Activated B cell treated with CpG ODN at 0.5 μM for 24 hours (primary cell): ENCODE results near the gene SPTBN5. TPM values are rescaled to one million over a fixed set of nuclear protein-coding genes. Genes with fewer than 3 reads are reported as not detected.

ENCODE experiments used
- ATAC-seq: fragments of 200-7000 bp; cut with Tn5 transposase; one replicate; pipeline ENCODE4 v1.10.0; 2021; ENCODE audit warnings: low read depth, mild to moderate bottlenecking, moderate library complexity
- CTCF ChIA-PET: fragments of 350-600 bp; sonication (Branson Sonifier 250); formaldehyde crosslinking; loops from one replicate; lab custom pipeline; 2021; ENCODE audit warnings: antibody characterized with exemption; lab: Charles Lee
- POLR2A ChIA-PET: fragments of 350-600 bp; sonication (Branson Sonifier 250); formaldehyde crosslinking; loops from one replicate; lab custom pipeline; 2021; ENCODE audit warnings: antibody characterized with exemption; lab: Charles Lee
- DNase-seq: peaks from one replicate; pipeline ENCODE4 v3.0.0; 2022
- H3K27ac Mint-ChIP-seq: one replicate; pipeline ENCODE4 v1.8.0; 2020; ENCODE audit warnings: mixed read lengths
- H3K27me3 Mint-ChIP-seq: one replicate; pipeline ENCODE4 v1.8.0; 2021; ENCODE audit warnings: mixed read lengths
- H3K36me3 Mint-ChIP-seq: one replicate; pipeline ENCODE4 v1.8.0; 2021; ENCODE audit warnings: low read depth, mixed read lengths
- H3K4me1 Mint-ChIP-seq: one replicate; pipeline ENCODE4 v1.8.0; 2021; ENCODE audit warnings: mixed read lengths
- H3K4me3 Mint-ChIP-seq: one replicate; pipeline ENCODE4 v1.8.0; 2020; ENCODE audit warnings: mild to moderate bottlenecking, mixed read lengths
- H3K9me3 Mint-ChIP-seq: one replicate; pipeline ENCODE4 v1.8.0; 2020; ENCODE audit warnings: mixed read lengths
- CTCF ChIP-seq: fragments of 200-600 bp; IDR thresholded peaks from one replicate; pipeline ENCODE4 v1.8.0; 2022; ENCODE audit warnings: antibody characterized with exemption, mild to moderate bottlenecking
- intact Hi-C: fragments of 100-400 bp; cut with micrococcal nuclease; formaldehyde crosslinking; loops from one replicate; pipeline ENCODE4 v1.15.1; 2024
- total RNA-seq: library from RNA; stranded (reverse); gene quantifications from 2 replicates; pipeline ENCODE4 v1.2.3, GENCODE V29; 2022

The SPTBN5 gene
- total RNA-seq, 1 donor from 2014 or later, result 1.1 TPM

DNA sequence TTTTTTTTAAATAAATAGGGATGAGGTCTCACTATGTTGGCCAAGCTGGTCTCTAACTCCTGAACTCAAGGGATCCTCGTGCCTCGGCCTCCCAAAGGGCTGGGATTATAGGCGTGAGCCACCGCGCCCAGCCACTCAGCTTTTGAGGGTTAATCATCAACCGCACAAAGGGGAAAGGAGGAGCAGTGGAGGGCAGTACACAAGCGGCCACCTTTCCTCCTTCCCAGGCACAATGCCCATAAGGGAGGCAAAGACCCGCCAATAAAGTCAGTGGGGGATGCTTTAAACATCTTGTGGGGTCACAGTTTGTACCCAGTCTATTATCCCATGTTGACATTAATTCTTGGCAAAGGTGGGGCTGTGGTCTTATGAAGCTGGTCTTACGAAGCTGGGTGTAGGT is 46.1 kb upstream of the SPTBN5 start:
- ATAC-seq (no peak), DNase-seq (no peak)
- TF ChIP-seq CTCF, result no peak
- Mint-ChIP-seq H3K4me1 (peaks cover 28% of the 10 kb centered on the region), H3K36me3 (peaks cover 37% of the 10 kb centered on the region), H3K27ac (no peak overlapping the region), H3K4me3 (no peak overlapping the region), H3K9me3 (no peaks in the 10 kb centered on the region), H3K27me3 (no peaks in the 10 kb centered on the region)
- ChIA-PET CTCF (interaction anchor here (2.3 kb wide), 1 partner anchor 35 kb away, joined by 6 read pairs; no protein-coding TSS in a partner anchor), POLR2A (interaction anchor here (0.5 kb wide), 1 partner anchor 23 kb away, joined by 3 read pairs; no protein-coding TSS in a partner anchor)
- intact Hi-C loops, result no loop called here

- ChIA-PET POLR2A (interaction anchor here (1.0 to 1.8 kb wide), 3 partner anchors 8 to 33 kb away, joined by 3 to 4 read pairs (median 4); no protein-coding TSS in a partner anchor), CTCF (interaction anchor here (0.8 to 2.3 kb wide), 3 partner anchors 33 to 165 kb away, joined by 3 to 10 read pairs (median 3); no protein-coding TSS in a partner anchor)
- no peaks in the 10 kb centered on the region for H3K9me3 Mint-ChIP-seq
- peaks cover 34% of the 10 kb centered on the region for H3K36me3 Mint-ChIP-seq
- ATAC-seq (no peak), DNase-seq (no peak)
- H3K4me1 Mint-ChIP-seq, result peaks cover 50% of the 10 kb centered on the region
- H3K4me3 Mint-ChIP-seq, result no peak overlapping the region
- H3K27me3 Mint-ChIP-seq, result no peaks in the 10 kb centered on the region
- H3K27ac Mint-ChIP-seq, result peak overlapping the region; percentile 90
- TF ChIP-seq CTCF, result no peak
- intact Hi-C loops, result loop anchor here (2.0 kb wide), 1 partner anchor 33 kb away; no protein-coding TSS in a partner anchor
Observed at GRCh38 chr15:41937568-41937923, 43.7 kb upstream of the SPTBN5 start.

- ATAC-seq (peak; percentile 65), DNase-seq (no peak)
- no peak for TF ChIP-seq CTCF
- H3K36me3 Mint-ChIP-seq, result peaks cover 29% of the 10 kb centered on the region
- H3K9me3 Mint-ChIP-seq, result no peaks in the 10 kb centered on the region
- peaks cover 55% of the 10 kb centered on the region for H3K4me1 Mint-ChIP-seq
- intact Hi-C loops, result loop anchor here (2.0 kb wide), 1 partner anchor 32 kb away; no protein-coding TSS in a partner anchor
- H3K27me3 Mint-ChIP-seq, result no peaks in the 10 kb centered on the region
- H3K27ac Mint-ChIP-seq, result peak overlapping the region; percentile 90
- no peak overlapping the region for H3K4me3 Mint-ChIP-seq
- ChIA-PET CTCF (interaction anchor here (0.7 to 2.3 kb wide), 5 partner anchors 32 to 165 kb away, joined by 3 to 10 read pairs (median 4); partner anchors contain the start of gene MAPKBP1), POLR2A (interaction anchor here (0.8 to 1.8 kb wide), 8 partner anchors 8 to 336 kb away, joined by 3 to 4 read pairs (median 3); partner anchors contain the start of genes EHD4, GANC, MAPKBP1 and TMEM87A)
Observed at GRCh38 chr15:41936649-41937567, 43.1 kb upstream of the SPTBN5 start.

DNA sequence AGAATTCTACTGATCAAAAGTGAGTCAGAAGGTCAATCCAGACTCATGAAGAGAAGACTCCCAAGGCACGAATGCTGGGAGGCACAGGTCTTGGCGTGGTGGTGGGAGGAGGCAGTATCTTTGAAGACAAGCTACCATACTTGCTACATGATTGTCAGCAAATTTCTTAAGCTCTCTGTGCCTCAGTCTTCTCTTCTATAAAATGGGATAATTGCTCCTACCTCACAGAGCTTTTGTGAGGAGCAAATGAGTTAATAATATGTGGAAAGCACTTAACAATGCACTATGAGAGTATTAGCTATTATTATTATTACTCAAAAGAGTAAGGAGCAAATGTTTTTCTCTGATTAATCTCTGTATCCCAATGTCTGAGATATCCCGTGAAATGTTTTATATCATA is 42.3 kb upstream of the SPTBN5 start:
- no peak for DNase-seq
- POLR2A ChIA-PET, result interaction anchor here (0.8 to 1.2 kb wide), 5 partner anchors 8 to 162 kb away, joined by 3 read pairs; partner anchors contain the start of genes EHD4 and MAPKBP1
- intact Hi-C loops, result loop anchor here (2.0 kb wide), 1 partner anchor 31 kb away; no protein-coding TSS in a partner anchor
- Mint-ChIP-seq H3K4me1 (peaks cover 56% of the 10 kb centered on the region), H3K36me3 (peaks cover 26% of the 10 kb centered on the region), H3K4me3 (no peak overlapping the region), H3K9me3 (no peaks in the 10 kb centered on the region), H3K27me3 (no peaks in the 10 kb centered on the region), H3K27ac (peak overlapping the region; percentile 90)
- no peak for ATAC-seq
- no peak for TF ChIP-seq CTCF
- CTCF ChIA-PET, result interaction anchor here (0.7 to 2.3 kb wide), 3 partner anchors 32 to 164 kb away, joined by 4 to 10 read pairs (median 7); partner anchors contain the start of gene MAPKBP1
